NK-92 (cell line): ENCODE results near the gene KCNA5.

Experiments
- DNase-seq: peaks from one replicate; lab custom pipeline; 2025; ENCODE audit not compliant: unreplicated experiment; lab: John Stamatoyannopoulos, UW

Gene KCNA5

DNA sequence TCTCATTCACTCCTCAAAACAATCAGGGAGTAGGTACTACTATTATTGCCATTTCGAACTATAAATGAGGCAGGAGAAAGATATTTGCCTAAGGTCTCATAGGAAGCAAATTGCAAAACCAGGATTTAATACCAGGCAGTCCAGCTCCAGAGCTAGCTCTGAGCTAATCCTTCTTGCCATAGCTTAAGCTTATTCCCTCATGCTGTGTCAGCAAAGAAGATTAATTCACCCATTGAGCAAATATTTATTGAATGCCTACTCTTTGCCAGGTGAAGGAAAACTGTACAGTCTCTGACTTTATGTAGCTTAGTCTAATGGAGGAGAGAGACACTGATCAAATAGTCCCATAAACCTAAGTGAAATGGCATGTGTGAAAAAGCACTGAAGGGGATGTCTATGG is 19.5 kb downstream of the KCNA5 start:
- no peak for DNase-seq

DNA sequence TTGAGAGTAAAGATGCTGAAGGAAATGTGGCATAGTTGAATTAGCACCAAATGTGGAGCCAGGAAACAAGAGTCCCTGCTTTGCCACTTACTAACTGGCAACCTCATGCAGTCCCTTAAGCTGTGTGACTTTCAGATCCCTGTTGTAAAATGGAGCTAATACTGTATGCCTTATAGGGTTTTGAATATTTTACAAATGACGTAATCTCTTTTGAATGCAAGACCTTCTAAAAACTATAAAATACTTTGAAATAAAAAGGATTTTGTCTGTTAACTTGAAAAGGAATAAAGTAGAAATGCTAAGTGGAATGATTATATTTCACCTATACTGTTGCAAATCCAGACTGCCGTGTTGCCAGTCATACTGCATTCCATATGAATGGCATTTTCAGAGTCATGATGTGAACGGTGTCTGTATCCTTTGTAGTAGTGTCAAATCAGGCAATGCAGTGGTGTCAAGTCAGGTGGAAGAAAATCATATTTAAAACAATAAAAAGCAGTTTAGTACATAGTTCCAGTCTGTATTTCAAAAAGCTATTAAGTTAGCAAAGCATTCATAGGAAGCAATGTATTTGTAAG is 21.3 kb downstream of the KCNA5 start:
- DNase-seq, result no peak

DNA sequence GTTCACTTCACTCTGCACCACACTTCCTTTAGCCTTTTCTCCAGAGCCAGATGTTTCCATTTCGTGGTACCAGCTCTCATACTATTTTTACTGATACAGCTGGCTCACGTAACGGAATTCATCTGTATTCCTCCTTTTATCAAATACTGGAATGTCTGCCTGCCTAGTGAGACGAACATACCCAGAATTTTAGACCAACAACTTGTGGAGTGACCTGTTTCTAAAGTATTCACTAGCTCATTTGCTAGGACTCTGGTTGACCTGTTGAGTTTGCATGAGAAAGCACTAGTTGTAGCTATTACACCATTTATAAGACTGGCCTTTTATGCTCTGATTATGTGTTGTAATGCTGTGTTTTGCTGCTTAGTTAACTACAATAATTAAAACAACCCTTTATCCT is 22.6 kb downstream of the KCNA5 start:
- DNase-seq, result no peak

DNA sequence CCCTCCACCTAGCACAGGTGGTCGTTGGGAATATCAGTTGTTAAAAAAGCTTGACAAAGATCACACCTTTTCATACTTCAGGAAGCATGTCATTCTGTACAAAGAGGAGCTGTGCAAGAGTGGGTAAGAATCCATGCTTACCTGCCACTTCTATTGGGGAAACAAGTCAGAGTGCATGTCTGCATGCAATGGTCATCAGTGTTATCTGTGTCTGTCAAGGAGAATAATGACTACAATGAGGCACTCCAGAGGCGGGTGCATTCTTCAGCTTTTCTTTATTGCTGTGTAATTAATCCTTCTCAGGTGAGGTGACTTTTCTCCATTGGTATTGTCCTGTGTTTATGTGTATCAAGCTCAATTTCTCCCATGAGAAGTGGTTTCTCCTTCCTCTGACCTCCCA is 24.4 kb downstream of the KCNA5 start:
- no peak for DNase-seq

DNA sequence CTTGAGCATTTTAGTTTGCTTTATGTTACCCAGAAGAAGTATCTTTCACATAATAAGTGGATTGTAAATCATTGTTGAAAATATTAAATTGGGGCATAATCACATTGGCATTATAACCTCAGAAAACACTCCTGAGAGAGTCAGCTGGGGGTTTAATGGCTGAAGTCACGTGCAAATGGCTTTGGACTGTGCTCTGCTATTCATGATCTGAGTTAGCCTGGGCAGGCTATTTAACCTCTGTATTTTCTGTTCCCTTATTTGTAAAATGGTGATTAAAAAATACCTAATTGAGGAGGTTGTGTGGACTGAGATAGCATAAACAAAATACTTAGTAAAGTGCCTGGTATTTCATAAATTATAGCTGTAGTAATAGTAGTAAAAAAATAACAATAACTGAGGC is 24.9 kb downstream of the KCNA5 start:
- DNase-seq, result no peak

DNA sequence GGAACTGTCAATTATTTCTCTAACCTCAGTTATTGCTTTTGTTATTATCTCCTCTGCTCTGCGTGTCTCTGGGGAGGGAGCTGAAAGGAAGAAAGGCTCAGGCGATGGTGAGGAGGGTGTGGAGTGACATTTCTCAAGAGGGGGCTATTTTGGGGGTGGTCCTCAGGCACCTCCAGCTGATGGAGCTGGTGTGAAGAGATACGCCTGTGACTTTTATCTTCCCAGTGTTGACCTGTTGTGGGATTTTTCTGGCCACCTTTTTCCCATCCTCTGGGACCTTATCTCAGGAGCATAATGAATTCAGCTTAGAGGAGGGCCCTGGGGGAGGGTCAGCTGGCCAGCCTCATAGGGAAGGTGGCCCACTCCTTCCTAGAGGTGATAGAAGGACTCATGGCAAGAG is 26.4 kb downstream of the KCNA5 start:
- no peak for DNase-seq

DNA sequence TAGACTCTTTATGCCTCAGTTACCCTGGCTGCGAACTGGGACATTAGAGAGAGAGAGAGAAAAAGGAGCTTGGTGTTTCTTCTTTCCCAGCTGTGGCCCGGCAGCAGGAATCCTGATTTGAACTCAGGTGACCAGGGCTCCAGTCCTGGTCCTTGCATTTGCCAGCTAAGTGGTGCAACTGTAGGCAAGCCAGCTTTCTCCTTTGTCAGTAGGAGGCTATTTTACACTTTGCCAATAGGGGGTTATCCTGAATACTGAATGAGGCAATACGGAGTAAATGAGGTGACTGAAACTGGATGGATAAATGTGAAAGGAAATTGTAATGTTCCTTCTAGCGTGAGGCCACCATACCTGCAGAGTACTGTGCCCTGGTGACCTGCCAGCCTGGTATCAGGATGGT is 27.8 kb downstream of the KCNA5 start:
- DNase-seq, result no peak

DNA sequence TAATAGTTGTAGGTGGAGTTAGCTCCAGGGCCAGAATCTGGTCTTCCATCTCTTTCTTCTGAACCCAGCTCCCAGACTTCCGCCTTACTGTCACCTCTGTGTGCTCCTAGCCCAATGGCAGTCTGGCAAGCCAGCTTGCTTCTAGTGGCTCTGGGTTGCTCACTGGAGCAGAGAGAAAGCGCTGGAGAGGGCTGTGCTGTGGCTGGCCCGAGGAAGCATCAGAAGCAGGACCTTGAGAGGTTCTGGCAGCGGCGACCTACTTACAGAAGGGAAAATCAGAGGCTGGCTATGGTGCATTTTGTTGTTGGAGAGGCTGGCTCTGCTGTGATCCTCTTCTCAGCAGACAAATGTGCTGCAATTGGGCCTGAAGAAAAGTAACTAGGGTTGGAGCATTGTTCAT is 28.6 kb downstream of the KCNA5 start:
- no peak for DNase-seq

DNA sequence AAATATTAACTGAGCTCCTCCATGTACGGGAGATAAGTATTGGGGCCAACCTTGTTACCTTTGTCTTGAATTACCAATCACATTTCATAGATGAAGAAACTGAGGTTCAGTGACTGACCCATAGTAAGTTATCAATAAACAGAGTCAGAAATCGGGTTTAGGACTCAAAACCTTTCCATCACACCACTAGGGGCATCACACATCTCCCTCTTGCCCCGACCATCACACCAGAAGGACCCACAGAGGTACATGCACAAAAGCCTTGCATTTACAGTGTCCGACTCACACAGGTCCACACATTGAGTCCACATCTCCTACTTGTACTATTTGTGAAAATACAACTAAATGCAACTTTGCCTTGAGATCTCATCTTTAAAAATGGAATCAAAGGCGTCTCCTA is 29.4 kb downstream of the KCNA5 start:
- no peak for DNase-seq

DNA sequence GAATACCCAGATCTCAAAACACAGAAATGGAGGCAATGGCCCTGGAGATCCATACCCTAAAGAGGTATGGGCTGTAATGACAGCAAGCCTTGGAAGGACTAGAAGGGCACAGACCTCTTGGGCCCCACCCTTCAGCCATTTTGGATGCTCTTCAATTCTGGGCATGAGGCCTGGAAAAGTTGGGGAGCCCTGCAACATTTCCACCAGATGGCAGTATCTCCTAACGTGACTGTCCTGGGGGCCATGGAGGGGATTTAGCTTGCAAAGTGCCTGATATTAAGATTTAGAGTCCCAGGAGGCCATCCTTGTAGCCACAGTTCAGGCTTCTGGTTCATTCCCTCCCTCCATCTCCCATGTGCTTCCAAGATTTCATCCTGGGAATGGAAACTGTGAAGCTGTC is 30.2 kb downstream of the KCNA5 start:
- DNase-seq, result no peak

DNA sequence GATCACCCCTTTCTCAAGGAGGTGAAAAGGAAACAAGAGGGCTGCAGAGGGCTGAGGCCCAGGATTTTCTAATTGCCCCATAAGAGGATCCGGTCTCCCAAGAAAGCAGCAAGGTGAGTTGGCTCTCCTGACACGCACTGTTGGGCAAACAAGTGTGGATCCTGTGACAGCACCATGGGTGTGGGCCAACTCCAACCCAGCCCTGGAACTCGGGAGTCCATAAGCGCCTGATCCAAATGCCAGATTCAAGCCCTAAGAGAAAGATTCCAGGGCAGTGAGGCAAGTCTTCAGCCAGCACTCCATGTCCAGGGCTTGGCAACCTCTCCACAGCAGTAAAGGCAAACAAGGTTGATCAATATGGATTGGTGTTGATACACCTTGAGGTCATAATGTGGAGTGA is 33.1 kb downstream of the KCNA5 start:
- no peak for DNase-seq

DNA sequence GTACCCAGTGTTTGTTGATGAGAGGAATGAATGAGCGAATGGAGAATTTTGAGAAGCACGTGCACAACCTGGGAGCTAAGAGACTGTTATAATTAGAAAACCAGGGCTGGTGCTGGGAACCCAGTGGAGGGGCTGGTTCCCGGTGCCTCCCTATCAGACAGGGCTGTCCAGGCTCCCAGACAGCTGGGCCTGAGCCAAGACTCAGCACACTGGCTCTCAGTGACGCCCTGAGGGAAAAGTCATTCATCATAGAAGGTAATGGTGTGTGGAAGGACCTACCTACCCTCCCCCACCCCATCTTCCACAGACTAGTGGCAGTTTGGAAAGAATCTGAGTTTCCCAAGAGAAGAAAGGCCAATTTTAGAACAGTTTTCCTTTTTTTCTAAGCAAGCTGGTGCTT is 34.7 kb downstream of the KCNA5 start:
- no peak for DNase-seq

DNA sequence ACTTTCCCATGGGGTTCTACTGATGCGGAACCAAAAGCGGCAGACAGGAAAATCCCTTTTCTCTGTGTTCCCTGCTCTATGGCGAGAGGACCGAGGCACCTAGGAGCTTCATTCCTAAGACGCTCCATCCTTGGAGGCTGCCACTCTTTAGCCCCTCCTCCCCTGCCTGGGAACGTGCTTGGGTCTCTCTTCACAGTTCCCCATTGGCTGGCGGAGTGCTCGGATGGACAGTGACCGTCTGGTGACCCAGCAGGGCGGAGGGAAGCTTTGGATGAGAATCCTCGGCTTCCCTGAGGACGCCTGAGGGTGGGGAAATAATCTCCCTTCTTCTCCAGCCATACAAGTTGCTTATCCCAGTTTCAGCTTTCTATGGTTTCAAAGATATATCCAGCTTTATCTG is 37.3 kb downstream of the KCNA5 start:
- no peak for DNase-seq

DNA sequence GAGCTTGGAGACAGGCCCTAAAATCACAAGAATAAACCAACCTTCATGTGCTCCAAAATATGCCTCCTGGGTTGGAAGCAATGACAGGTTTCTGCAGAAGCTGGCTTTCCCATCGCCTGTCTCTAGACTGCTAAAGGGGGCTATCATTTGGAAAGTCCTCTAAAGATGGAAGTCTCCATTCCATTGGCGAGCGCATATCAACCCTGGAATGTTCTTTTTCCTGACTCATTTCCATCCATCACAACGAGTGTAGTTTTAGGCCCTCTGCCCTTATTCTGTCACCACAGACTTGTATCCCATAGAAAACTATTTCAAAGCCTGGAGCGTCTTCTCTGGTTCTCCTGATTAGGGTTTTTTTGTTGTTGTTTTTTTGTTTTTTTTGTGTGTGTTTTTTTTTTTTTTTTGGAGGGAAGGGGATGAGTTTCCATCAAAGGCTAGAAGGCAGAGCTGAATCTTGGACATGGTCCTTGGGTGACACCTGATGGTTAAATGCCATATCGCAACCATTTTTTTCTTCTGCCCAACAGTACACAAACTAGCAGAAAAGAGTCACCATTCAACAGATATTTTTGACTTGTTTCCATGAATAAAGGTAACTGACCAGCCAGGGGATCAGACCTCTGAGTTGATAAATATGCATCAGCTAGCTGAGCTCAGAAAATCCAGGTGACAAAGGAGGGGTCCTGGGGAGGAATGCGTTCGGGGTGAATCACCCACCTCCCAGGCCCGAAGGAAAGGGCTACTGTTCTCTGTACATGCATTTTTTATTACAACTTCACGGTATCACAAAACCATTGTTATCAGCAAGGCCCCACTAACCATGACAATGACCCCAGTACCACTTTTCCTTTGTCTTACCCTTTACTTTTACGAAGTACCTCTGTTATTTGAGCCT is 40.5 kb downstream of the KCNA5 start:
- DNase-seq, result no peak

DNA sequence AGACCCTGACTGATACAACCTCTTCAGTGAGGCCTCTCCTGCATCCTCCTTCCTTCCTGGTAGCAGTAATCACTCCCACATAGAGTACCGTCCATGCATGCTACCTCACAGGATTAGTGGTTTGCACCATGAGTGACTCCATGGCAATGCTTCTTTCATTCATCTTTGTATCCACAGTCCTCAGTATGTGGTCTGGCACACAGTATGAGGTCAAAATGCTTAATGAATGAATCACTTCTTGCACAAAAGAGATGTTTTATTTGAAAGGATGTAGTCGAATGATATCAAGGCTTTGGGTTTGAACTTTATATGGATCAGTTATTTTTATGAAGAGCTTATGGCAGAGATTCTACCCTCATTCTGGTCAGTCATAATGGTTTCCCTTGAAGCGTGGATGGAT is 42.2 kb downstream of the KCNA5 start:
- no peak for DNase-seq

DNA sequence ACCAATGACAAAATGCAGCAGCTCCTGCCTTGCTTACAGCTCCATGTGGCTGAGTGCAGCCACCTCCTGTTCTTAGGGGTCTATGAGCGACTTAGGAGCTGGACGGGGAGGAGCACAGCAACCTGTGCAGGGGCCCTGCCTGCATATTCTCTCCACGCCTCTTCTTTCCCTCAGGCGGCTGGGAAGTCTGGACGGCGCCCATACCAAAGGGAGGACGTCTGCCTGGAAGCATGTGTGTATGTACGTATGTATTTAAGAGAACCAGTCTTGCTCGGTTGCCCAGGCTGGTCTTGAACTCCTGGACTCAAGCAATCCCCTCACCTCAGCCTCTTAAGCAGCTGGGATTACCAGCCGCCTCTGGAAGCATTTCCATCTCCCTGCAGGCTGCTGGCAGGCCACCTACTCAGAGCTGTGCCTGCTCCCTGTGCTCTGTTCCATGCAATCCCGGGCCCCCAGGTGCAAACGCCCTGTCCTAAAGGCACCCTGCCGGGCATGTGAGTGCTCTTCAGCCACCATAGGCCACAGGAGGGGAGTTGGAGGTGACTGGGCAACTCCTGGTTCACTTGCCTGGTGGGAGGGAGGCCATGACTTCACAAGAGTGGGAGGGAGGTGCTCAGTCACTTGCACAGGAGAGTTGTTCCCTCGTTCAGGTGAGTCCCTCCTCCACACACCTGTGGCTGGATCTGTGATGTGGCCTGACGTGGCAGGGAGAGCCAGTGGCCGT is 44.3 kb downstream of the KCNA5 start:
- DNase-seq, result no peak

DNA sequence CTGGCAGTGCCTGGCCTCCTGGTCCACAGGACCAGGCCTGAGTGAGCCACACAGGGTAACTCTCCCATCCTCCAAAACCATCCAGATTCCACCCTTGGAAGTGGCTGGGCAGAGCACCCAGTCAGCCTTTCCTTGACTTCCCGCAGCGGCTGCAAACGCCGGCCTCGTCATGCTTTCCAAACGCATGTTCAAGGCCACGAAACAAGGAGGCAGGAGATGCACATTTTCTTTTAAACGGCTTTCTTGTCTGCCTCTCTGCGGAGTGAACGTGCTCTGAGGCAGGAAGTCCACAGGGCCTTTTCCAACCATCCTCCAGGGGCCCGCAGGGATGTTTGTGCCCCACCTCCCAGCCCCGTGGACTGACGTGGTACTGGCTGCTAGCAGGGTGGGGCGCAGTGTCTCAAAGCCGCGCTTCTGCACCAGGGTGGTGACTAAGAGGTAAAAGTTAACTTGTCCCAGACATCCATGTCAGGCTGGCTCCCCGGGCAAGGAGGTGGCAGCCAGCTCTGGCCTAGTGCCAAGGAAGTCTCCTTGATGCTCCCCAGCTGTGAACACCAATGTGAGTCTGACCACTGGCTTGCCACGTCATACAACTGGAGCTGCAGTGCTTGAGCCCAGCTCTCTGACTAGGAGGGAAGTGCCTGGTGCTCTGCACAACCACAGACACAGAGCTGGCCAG is 45.0 kb downstream of the KCNA5 start:
- no peak for DNase-seq

DNA sequence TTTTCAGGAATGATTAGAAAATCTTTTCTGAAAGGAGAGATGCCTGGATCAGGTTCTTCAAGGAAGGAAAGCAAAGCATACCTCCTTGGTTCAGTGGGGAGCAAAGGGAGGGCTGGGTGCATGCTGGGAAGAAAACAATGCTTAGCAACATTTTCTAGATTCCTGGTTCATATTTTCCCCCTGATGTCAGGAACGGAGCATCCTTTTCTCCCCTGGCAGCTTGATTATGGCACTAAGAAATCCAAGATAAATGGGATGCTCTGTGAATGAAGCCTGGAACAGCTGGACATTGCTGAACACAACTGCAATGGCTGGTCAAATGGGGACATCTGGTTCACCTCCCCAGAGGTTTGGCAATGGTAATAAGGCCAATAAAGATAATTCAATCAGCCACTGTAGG is 50.9 kb downstream of the KCNA5 start:
- DNase-seq, result no peak

DNA sequence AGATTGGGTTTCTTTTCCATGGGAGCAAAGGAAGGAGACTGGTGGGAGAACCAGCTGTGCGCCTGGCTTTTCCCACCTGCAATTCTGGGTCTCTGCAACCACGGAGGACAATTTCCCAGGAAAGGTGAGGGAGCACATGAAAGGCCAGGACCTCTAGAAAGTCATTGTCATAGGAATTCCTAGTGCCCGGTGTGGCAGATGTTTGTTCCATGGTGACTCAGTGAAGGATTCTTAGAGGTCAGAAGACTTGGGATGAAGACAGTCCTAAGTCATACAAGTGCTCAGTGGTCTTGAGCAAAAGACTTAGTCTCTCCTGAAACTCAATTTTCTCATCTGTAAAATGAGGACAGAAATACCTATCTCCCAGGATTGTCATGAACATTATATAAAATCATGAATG is 51.3 kb downstream of the KCNA5 start:
- no peak for DNase-seq
